Peyer's patch (tissue), 4 donors: Measurements from ENCODE around the gene CDCA7L.

Experiments
- POLR2A ChIP-seq, 2 donors: fragments of 450-650 bp; IDR thresholded peaks; one replicate each; pipeline ENCODE4 v1.5.1; 2017; ENCODE audit warnings: antibody characterized with exemption in 2 of 2, mild to moderate bottlenecking in 2 of 2, moderate library complexity in 2 of 2
- TF ChIP-seq, protein P1 (sequence below), 6 experiments: fragments of 450-650 bp in 4 of 6; fragments of 200-600 bp in 2 of 6; sonication (generic) in 1 of 6; IDR thresholded peaks; one replicate each; pipeline ENCODE4 v1.5.1; 2017 to 2019; ENCODE audit warnings: antibody characterized with exemption in 6 of 6, mild to moderate bottlenecking in 3 of 6, moderate library complexity in 1 of 6

DNA sequence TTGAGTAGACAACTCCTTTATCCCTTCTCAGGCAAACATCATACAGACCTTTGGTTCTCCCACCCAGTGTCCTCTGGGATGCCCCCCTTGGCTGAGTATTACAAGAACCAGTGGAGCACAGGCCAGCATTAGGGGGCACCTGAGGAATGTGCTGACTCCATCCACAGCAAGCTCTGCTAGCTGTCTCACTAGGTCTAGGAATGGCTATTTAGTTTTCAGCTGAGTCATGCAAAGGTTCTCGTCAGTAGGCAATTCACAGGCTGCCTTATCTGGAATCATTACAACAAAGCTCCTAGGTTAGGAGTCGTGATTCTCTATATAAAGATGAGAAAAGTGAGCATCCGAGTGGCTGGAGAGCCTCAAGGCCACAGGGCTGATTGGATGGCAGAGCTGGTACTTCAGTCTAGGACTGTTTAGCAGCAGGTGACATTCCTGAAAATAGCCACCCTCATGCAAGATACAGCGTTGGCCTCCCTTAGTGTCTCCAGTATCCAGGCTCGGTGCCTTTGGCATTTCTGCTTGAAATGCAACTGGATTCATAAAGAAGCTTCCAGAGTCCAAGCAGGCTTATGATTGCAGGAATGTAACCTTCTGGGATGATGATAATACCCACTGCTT lies 75.8 kb downstream of the CDCA7L start:
- TF ChIP-seq POLR2A (IDR thresholded peaks at IDR 0.05): no peak
- TF ChIP-seq, protein P1, sequence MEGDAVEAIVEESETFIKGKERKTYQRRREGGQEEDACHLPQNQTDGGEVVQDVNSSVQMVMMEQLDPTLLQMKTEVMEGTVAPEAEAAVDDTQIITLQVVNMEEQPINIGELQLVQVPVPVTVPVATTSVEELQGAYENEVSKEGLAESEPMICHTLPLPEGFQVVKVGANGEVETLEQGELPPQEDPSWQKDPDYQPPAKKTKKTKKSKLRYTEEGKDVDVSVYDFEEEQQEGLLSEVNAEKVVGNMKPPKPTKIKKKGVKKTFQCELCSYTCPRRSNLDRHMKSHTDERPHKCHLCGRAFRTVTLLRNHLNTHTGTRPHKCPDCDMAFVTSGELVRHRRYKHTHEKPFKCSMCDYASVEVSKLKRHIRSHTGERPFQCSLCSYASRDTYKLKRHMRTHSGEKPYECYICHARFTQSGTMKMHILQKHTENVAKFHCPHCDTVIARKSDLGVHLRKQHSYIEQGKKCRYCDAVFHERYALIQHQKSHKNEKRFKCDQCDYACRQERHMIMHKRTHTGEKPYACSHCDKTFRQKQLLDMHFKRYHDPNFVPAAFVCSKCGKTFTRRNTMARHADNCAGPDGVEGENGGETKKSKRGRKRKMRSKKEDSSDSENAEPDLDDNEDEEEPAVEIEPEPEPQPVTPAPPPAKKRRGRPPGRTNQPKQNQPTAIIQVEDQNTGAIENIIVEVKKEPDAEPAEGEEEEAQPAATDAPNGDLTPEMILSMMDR (IDR thresholded peaks at IDR 0.05): no peak
